Peyer's patch (tissue), 4 donors: ENCODE data around the gene C1QL2. TPM values are rescaled to one million over a fixed set of nuclear protein-coding genes. Genes with fewer than 3 reads are reported as not detected.

ENCODE experiments used
- DNase-seq, 3 donors: peaks; one replicate each; pipeline ENCODE4 v3.0.0-alpha.2; 2017 to 2019
- H3K27ac ChIP-seq, 4 donors: fragments of 200-600 bp; sonication (generic); one replicate each; pipeline ENCODE4 v1.5.1; 2016 to 2019
- H3K27me3 ChIP-seq, 2 donors: fragments of 200-600 bp; sonication (generic); one replicate each; pipeline ENCODE4 v1.5.1; 2019
- H3K36me3 ChIP-seq, 3 donors: fragments of 200-600 bp; sonication (generic); one replicate each; pipeline ENCODE4 v1.5.1; 2016 to 2019
- H3K4me1 ChIP-seq, 4 donors: fragments of 200-600 bp; sonication (generic); one replicate each; pipeline ENCODE4 v1.5.1; 2016 to 2019
- H3K4me3 ChIP-seq, 4 donors: fragments of 200-600 bp; sonication (generic); 1 replicate in 3 of 4; 2 replicates in 1 of 4; pipeline ENCODE4 v1.5.1; 2016 to 2019; ENCODE audit warnings: mild to moderate bottlenecking in 1 of 4
- H3K9me3 ChIP-seq, 4 donors: fragments of 200-600 bp; sonication (generic); one replicate each; pipeline ENCODE4 v1.5.1; 2016 to 2019; ENCODE audit warnings: mild to moderate bottlenecking in 1 of 4
- CTCF ChIP-seq, 6 experiments: fragments of 450-650 bp in 4 of 6; fragments of 200-600 bp in 2 of 6; sonication (generic) in 1 of 6; IDR thresholded peaks; one replicate each; pipeline ENCODE4 v1.5.1; 2017 to 2019; ENCODE audit warnings: antibody characterized with exemption in 6 of 6, mild to moderate bottlenecking in 3 of 6, moderate library complexity in 1 of 6
- POLR2A ChIP-seq, 2 donors: fragments of 450-650 bp; IDR thresholded peaks; one replicate each; pipeline ENCODE4 v1.5.1; 2017; ENCODE audit warnings: antibody characterized with exemption in 2 of 2, mild to moderate bottlenecking in 2 of 2, moderate library complexity in 2 of 2
- total RNA-seq, 4 donors: library from RNA; depleted of rRNA; stranded (reverse); fragments of >200 nt; gene quantifications; one replicate each; pipeline ENCODE4 v1.1.0, GENCODE V29; 2016

C1QL2 gene
- total RNA-seq, 4 donors from 2014 or later = not detected

- Histone ChIP-seq H3K9me3 (no peaks in the 10 kb centered on the region), H3K36me3 (no peaks in the 10 kb centered on the region), H3K4me3 (no peak overlapping the region), H3K27me3 (no peaks in the 10 kb centered on the region), H3K4me1 (no peaks in the 10 kb centered on the region), H3K27ac (no peak overlapping the region)
- no peak for TF ChIP-seq CTCF (IDR thresholded peaks at IDR 0.05)
- no peak for TF ChIP-seq POLR2A (IDR thresholded peaks at IDR 0.05)
- DNase-seq = no peak
Observed at GRCh38 chr2:119178776-119179175, 20.2 kb upstream of the C1QL2 start.

- no peak for DNase-seq
- Histone ChIP-seq H3K4me3 (no peak overlapping the region), H3K36me3 (no peaks in the 10 kb centered on the region), H3K27ac (no peak overlapping the region), H3K27me3 (no peaks in the 10 kb centered on the region), H3K9me3 (no peaks in the 10 kb centered on the region), H3K4me1 (no peaks in the 10 kb centered on the region)
- TF ChIP-seq POLR2A (IDR thresholded peaks at IDR 0.05) (no peak), CTCF (IDR thresholded peaks at IDR 0.05) (no peak)
Observed at GRCh38 chr2:119177838-119178190, 19.3 kb upstream of the C1QL2 start.

DNA sequence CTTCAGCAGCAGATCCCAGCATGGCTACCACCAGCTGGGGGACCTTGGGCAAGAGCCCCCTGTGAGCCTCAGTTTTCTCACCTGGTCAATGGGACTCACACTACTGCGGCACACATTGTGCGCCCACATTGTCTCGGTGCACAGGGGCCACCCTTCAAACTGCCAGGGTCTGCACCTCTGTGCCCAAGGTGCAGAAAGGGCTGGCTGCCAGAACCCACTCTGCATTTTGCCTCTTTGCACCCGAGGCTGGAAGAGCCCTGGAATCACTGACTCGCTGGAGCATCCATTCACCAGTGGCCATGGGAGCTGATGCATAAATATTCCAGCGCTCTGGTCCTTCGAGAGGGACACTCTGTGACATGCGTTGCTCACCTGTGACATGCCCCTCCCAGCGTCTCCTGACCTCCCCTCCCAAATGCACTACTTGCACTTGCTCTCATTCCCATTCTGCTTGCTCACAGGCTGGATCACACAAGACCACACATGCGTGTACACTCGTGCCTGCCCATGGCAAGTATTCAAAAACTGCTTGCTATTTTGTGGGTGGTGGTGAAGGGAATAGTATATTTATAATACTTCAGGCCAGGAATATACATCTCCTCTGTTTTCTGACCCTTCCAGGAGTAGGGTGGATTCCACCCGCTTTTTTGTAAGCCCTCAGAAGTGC, 18.8 kb upstream of the C1QL2 start:
- no peak for DNase-seq
- no peaks in the 10 kb centered on the region for H3K4me1 ChIP-seq
- no peak overlapping the region for H3K4me3 ChIP-seq
- no peaks in the 10 kb centered on the region for H3K36me3 ChIP-seq
- H3K9me3 ChIP-seq = no peaks in the 10 kb centered on the region
- H3K27me3 ChIP-seq = no peaks in the 10 kb centered on the region
- no peak overlapping the region for H3K27ac ChIP-seq
- no peak for TF ChIP-seq CTCF (IDR thresholded peaks at IDR 0.05)
- TF ChIP-seq POLR2A (IDR thresholded peaks at IDR 0.05) = no peak

DNA sequence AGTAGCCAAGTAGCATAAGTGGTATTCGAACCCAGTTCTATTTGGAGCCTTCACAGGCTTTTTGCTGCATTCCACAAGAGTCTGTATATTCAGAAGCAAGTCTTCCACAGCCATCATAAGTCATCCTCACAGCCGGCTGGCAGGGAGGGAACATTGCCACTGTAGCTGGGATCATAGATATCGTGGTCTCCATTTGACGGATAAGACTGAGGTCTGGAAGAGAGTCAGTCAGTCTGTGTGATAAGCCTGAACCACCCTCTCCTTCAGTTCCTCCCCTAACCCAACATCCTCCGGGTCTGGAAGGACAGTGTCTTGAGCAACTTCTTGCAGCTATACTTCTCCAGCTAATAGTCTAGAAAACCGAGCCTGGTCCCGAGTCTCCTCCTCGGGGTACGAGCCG, 17.0 kb upstream of the C1QL2 start:
- H3K36me3 ChIP-seq = no peaks in the 10 kb centered on the region
- no peak overlapping the region for H3K27ac ChIP-seq
- no peaks in the 10 kb centered on the region for H3K4me1 ChIP-seq
- DNase-seq = no peak
- TF ChIP-seq CTCF (IDR thresholded peaks at IDR 0.05) (no peak), POLR2A (IDR thresholded peaks at IDR 0.05) (no peak)
- H3K27me3 ChIP-seq = no peaks in the 10 kb centered on the region
- no peak overlapping the region for H3K4me3 ChIP-seq
- no peaks in the 10 kb centered on the region for H3K9me3 ChIP-seq

- no peak for TF ChIP-seq POLR2A (IDR thresholded peaks at IDR 0.05)
- TF ChIP-seq CTCF (IDR thresholded peaks at IDR 0.05) = no peak
- no peaks in the 10 kb centered on the region for H3K27me3 ChIP-seq
- no peaks in the 10 kb centered on the region for H3K9me3 ChIP-seq
- H3K4me3 ChIP-seq = no peak overlapping the region
- H3K27ac ChIP-seq = no peak overlapping the region
- no peak for DNase-seq
- H3K4me1 ChIP-seq = no peaks in the 10 kb centered on the region
- H3K36me3 ChIP-seq = no peaks in the 10 kb centered on the region
Observed at GRCh38 chr2:119174993-119175347, 16.4 kb upstream of the C1QL2 start.
